ENCODE results near the gene ENO1. TPM values are rescaled to one million over a fixed set of nuclear protein-coding genes. Genes with fewer than 3 reads are reported as not detected.
"Not testable (repeated sequence)": the region's sequence is repeated elsewhere in the genome, so short reads cannot be mapped to it uniquely, and the experiment has no call there.

ENO1 gene
- total RNA-seq = 1,401 and 1,535 TPM in 2 replicates

- no peak for DNase-seq (ENCODE audit: low read depth)
- TF ChIP-seq, protein P1, sequence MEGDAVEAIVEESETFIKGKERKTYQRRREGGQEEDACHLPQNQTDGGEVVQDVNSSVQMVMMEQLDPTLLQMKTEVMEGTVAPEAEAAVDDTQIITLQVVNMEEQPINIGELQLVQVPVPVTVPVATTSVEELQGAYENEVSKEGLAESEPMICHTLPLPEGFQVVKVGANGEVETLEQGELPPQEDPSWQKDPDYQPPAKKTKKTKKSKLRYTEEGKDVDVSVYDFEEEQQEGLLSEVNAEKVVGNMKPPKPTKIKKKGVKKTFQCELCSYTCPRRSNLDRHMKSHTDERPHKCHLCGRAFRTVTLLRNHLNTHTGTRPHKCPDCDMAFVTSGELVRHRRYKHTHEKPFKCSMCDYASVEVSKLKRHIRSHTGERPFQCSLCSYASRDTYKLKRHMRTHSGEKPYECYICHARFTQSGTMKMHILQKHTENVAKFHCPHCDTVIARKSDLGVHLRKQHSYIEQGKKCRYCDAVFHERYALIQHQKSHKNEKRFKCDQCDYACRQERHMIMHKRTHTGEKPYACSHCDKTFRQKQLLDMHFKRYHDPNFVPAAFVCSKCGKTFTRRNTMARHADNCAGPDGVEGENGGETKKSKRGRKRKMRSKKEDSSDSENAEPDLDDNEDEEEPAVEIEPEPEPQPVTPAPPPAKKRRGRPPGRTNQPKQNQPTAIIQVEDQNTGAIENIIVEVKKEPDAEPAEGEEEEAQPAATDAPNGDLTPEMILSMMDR (IDR thresholded peaks at IDR 0.05; ENCODE audit: insufficient read depth, low read depth, low read length) = no peak
- H3K4me3 ChIP-seq (ENCODE audit: low read depth, low read length) = peak within 1 kb of the TSS; percentile 92
These were observed at the start of gene ENO1 for GRCh38 chr1:8878448-8878697. ENO1 (minus strand) TSS chr1:8878686; CDS start chr1:8874908, 3,778 bp downstream.

- H3K4me3 ChIP-seq (ENCODE audit: low read depth, low read length) = no peak overlapping the region
- no peak for DNase-seq (ENCODE audit: low read depth)
- TF ChIP-seq, protein P1 (IDR thresholded peaks at IDR 0.05; ENCODE audit: insufficient read depth, low read depth, low read length) = no peak
These were observed 48.5 kb upstream of the ENO1 start for GRCh38 chr1:8926707-8927694.

GRCh38 chr1:8925960-8926359 is 47.5 kb upstream of the ENO1 start:
- TF ChIP-seq, protein P1 (IDR thresholded peaks at IDR 0.05; ENCODE audit: insufficient read depth, low read depth, low read length) = no peak
- DNase-seq (ENCODE audit: low read depth) = no peak

GRCh38 chr1:8925406-8925805 is 46.9 kb upstream of the ENO1 start:
- TF ChIP-seq, protein P1 (IDR thresholded peaks at IDR 0.05; ENCODE audit: insufficient read depth, low read depth, low read length) = no peak
- no peak for DNase-seq (ENCODE audit: low read depth)

More at GRCh38 chr1:8925960-8926359, 47.5 kb upstream of the ENO1 start:
- no peak overlapping the region for H3K4me3 ChIP-seq (ENCODE audit: low read depth, low read length)

GRCh38 chr1:8922962-8923361 is 44.5 kb upstream of the ENO1 start:
- no peak for DNase-seq (ENCODE audit: low read depth)
- no peak overlapping the region for H3K4me3 ChIP-seq (ENCODE audit: low read depth, low read length)
- TF ChIP-seq, protein P1 (IDR thresholded peaks at IDR 0.05; ENCODE audit: insufficient read depth, low read depth, low read length) = no peak

More at GRCh38 chr1:8925406-8925805, 46.9 kb upstream of the ENO1 start:
- H3K4me3 ChIP-seq (ENCODE audit: low read depth, low read length) = no peak overlapping the region

DNA sequence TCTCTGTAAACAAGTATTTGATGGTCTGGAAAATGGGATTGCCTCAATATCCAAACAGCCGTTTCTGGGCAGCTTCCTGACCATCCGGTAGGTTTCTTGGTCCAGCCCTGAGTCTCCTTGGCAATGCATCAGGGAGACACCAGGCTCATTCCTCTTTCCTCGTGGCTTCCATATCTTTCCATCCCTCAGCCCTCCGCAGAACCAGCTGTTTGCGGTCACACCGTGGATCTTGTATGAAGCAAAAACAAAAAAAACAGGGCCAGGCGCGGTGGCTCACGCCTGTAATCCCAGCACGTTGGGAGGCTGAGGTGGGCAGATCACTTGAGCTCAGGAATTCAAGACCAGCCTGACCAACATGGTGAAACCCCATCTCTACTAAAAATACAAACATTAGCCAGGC is 39.0 kb upstream of the ENO1 start:
- peak; percentile 19 for DNase-seq (ENCODE audit: low read depth)
- H3K4me3 ChIP-seq (ENCODE audit: low read depth, low read length) = not testable (repeated sequence)

- DNase-seq (ENCODE audit: low read depth) = no peak
- H3K4me3 ChIP-seq (ENCODE audit: low read depth, low read length) = no peak overlapping the region
- TF ChIP-seq, protein P1 (IDR thresholded peaks at IDR 0.05; ENCODE audit: insufficient read depth, low read depth, low read length) = no peak
These were observed 37.0 kb upstream of the ENO1 start for GRCh38 chr1:8915446-8915845.
